ENCODE data around the gene EPN1.
"Not testable (repeated sequence)": the region's sequence is repeated elsewhere in the genome, so short reads cannot be mapped to it uniquely, and the experiment has no call there.

Gene EPN1

DNA sequence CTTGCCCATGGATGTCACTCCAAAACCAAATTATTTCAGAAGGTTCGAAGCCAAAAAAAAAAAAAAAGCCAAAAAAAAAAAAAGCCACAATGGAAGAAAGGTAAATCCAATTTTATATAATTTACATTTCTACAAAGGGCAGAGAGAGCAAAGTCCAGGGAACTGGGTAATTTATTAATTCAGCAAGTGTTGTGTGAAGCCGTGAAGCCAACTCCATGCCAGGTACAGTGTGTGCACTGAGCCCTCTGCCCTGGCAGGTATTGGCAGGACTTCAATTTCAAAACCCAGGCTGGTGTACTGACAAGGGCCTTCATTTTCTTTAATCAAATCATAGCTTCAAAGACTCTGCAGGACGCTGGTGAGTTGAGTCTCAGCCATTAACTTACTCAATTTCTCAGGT lies 78.4 kb downstream of the EPN1 start:
- Histone ChIP-seq H3K27ac (no peak overlapping the region), H3K4me1 (ENCODE audit: control insufficient read depth in 1 of 2, insufficient read depth in 1 of 2, low read depth in 1 of 2, low read length in 1 of 2) (no peaks in the 10 kb centered on the region), H3K9me3 (no peaks in the 10 kb centered on the region), H3K4me3 (ENCODE audit: low read depth in 1 of 2, low read length in 1 of 2) (no peak overlapping the region), H3K27me3 (no peaks in the 10 kb centered on the region), H3K36me3 (no peaks in the 10 kb centered on the region)
- TF ChIP-seq, protein P1, sequence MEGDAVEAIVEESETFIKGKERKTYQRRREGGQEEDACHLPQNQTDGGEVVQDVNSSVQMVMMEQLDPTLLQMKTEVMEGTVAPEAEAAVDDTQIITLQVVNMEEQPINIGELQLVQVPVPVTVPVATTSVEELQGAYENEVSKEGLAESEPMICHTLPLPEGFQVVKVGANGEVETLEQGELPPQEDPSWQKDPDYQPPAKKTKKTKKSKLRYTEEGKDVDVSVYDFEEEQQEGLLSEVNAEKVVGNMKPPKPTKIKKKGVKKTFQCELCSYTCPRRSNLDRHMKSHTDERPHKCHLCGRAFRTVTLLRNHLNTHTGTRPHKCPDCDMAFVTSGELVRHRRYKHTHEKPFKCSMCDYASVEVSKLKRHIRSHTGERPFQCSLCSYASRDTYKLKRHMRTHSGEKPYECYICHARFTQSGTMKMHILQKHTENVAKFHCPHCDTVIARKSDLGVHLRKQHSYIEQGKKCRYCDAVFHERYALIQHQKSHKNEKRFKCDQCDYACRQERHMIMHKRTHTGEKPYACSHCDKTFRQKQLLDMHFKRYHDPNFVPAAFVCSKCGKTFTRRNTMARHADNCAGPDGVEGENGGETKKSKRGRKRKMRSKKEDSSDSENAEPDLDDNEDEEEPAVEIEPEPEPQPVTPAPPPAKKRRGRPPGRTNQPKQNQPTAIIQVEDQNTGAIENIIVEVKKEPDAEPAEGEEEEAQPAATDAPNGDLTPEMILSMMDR (IDR thresholded peaks at IDR 0.05): no peak

GRCh38 chr19:55756808-55757207 lies 81.8 kb downstream of the EPN1 start:
- not testable (repeated sequence) for H3K4me3 ChIP-seq (ENCODE audit: low read depth in 1 of 2, low read length in 1 of 2)

GRCh38 chr19:55758797-55759196 lies 83.8 kb downstream of the EPN1 start, which contains the start of gene RFPL4A:
RFPL4A (plus strand) TSS chr19:55759097; CDS start chr19:55761801, 2,704 bp downstream.
- not testable (repeated sequence) for H3K9me3 ChIP-seq; H3K36me3 ChIP-seq; H3K27me3 ChIP-seq; H3K27ac ChIP-seq; H3K4me3 ChIP-seq (ENCODE audit: low read depth in 1 of 2, low read length in 1 of 2); H3K4me1 ChIP-seq (ENCODE audit: control insufficient read depth in 1 of 2, insufficient read depth in 1 of 2, low read depth in 1 of 2, low read length in 1 of 2)

More at GRCh38 chr19:55756808-55757207, 81.8 kb downstream of the EPN1 start:
- not testable (repeated sequence) for H3K27ac ChIP-seq; H3K4me1 ChIP-seq (ENCODE audit: control insufficient read depth in 1 of 2, insufficient read depth in 1 of 2, low read depth in 1 of 2, low read length in 1 of 2); H3K9me3 ChIP-seq; H3K36me3 ChIP-seq; H3K27me3 ChIP-seq

Measured in neutrophil (primary cell).